ENCODE data around the gene GPATCH4. TPM values are rescaled to one million over a fixed set of nuclear protein-coding genes. Genes with fewer than 3 reads are reported as not detected.

Gene GPATCH4
- total RNA-seq, 4 donors from 2014 or later: 22.2 to 44.4 (median 29.6) TPM

DNA sequence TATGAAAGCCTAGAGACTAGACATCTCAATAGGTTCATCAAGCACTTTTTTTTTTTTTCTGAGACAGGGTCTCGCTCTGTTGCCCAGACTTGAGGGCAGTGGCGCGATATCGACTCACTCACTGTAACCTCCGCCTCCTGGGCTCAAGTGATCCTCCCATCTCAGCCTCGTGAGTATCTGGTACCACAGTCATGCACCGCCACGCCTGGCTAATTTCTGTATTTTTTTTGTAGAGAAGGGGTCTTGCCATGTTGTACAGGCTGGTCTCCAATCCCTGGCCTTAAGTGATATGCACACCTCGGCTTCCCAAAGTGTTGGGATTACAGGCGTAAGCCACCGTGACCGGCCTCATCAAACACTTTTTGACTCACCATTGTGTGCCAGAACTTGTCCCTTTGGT is 613 bp upstream of the GPATCH4 start:
- no peak for DNase-seq (ENCODE audit: low spot score in 2 of 2)
- H3K4me3 ChIP-seq: peak overlapping the region; percentile 53 to 82 (median 58)
- peaks cover 0 to 23% (median 2%) of the 10 kb centered on the region in 3 donors for H3K36me3 ChIP-seq
- peak overlapping the region; percentile 52 to 85 (median 62) for H3K27ac ChIP-seq
- no peak for TF ChIP-seq POLR2A (IDR thresholded peaks at IDR 0.05)
- no peak for TF ChIP-seq EP300 (IDR thresholded peaks at IDR 0.05)
- no peak for TF ChIP-seq CTCF (IDR thresholded peaks at IDR 0.05)
- WGBS, 2 donors: 70 to 73% methylated on average over 12 of the region's 12 CpGs
- no peaks in the 10 kb centered on the region for H3K9me3 ChIP-seq
- no peaks in the 10 kb centered on the region for H3K27me3 ChIP-seq
- peaks cover 0 to 29% (median 12%) of the 10 kb centered on the region in 4 donors for H3K4me1 ChIP-seq

GRCh38 chr1:156600733-156601121 is 552 bp downstream of the GPATCH4 start:
- H3K27ac ChIP-seq: peak overlapping the region; percentile 52 to 85 (median 62)
- no peak for TF ChIP-seq POLR2A (IDR thresholded peaks at IDR 0.05)
- TF ChIP-seq CTCF (IDR thresholded peaks at IDR 0.05): no peak
- TF ChIP-seq EP300 (IDR thresholded peaks at IDR 0.05): no peak

GRCh38 chr1:156599811-156600210 is 1.5 kb downstream of the GPATCH4 start:
- H3K9me3 ChIP-seq: no peaks in the 10 kb centered on the region
- TF ChIP-seq POLR2A (IDR thresholded peaks at IDR 0.05) (no peak), EP300 (IDR thresholded peaks at IDR 0.05) (no peak), CTCF (IDR thresholded peaks at IDR 0.05) (no peak)
- no peak overlapping the region for H3K4me3 ChIP-seq
- H3K36me3 ChIP-seq: peaks cover 0 to 44% (median 9%) of the 10 kb centered on the region in 3 donors
- 72 to 79% methylated on average over 3 of the region's 3 CpGs for WGBS, 2 donors
- no peak for DNase-seq (ENCODE audit: low spot score in 2 of 2)
- H3K4me1 ChIP-seq: peaks cover 0 to 29% (median 12%) of the 10 kb centered on the region in 4 donors
- no peak overlapping the region for H3K27ac ChIP-seq
- no peaks in the 10 kb centered on the region for H3K27me3 ChIP-seq

More at GRCh38 chr1:156600733-156601121, 552 bp downstream of the GPATCH4 start:
- 2 to 3% methylated on average over 13 of the region's 13 CpGs for WGBS, 2 donors
- Histone ChIP-seq H3K4me1 (peaks cover 0 to 29% (median 12%) of the 10 kb centered on the region in 4 donors), H3K27me3 (no peaks in the 10 kb centered on the region), H3K36me3 (peaks cover 0 to 35% (median 9%) of the 10 kb centered on the region in 3 donors), H3K4me3 (peak overlapping the region; percentile 53 to 82 (median 58)), H3K9me3 (no peaks in the 10 kb centered on the region)
- DNase-seq (ENCODE audit: low spot score in 2 of 2): no peak

DNA sequence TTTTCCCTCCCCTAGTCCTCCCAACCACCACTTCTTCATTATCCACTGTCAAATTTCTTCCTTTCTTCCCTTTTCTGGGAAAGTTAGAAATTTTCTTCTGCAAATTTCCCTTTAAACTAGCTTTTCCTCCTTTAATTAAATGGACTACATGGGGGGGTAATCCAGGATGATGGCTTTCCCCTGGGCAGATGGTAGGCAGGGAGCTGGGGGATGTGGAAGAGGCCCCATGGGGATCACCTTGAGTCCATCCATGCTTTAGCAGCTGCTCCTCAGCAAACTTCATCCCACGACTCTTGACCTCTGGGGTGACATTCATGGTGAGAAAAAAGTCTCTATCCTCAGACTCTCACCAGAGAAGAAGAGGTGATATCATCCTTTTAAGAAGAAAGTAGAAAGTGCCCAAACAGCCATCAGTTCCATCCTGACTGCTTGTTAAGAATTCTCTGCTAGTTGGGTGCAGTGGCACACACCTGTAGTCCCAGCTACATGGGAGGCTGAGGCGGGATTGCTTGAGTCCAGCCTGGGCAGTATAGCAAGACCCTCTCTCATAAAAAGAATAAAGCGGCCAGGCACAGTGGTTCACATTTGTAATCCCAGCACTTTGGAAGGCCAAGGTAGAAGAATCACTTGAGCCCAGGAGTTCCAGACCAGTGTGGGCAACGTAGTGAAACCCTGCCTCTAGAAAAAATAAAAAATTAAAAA is 2.4 kb downstream of the GPATCH4 start:
- Histone ChIP-seq H3K36me3 (peaks cover 0 to 53% (median 9%) of the 10 kb centered on the region in 3 donors), H3K4me3 (no peak overlapping the region), H3K9me3 (no peaks in the 10 kb centered on the region), H3K4me1 (peaks cover 0 to 29% (median 12%) of the 10 kb centered on the region in 4 donors), H3K27me3 (no peaks in the 10 kb centered on the region), H3K27ac (no peak overlapping the region)
- 77 to 82% methylated on average over 4 of the region's 4 CpGs for WGBS, 2 donors
- TF ChIP-seq CTCF (IDR thresholded peaks at IDR 0.05): no peak
- no peak for TF ChIP-seq EP300 (IDR thresholded peaks at IDR 0.05)
- TF ChIP-seq POLR2A (IDR thresholded peaks at IDR 0.05): no peak
- no peak for DNase-seq (ENCODE audit: low spot score in 2 of 2)

GRCh38 chr1:156598125-156598524 is 3.2 kb downstream of the GPATCH4 start:
- WGBS, 2 donors: 91 to 94% methylated on average over 5 of the region's 5 CpGs
- Histone ChIP-seq H3K27ac (no peak overlapping the region), H3K9me3 (no peaks in the 10 kb centered on the region), H3K4me1 (peaks cover 0 to 29% (median 12%) of the 10 kb centered on the region in 4 donors), H3K4me3 (no peak overlapping the region), H3K27me3 (no peaks in the 10 kb centered on the region), H3K36me3 (peaks cover 0 to 61% (median 9%) of the 10 kb centered on the region in 3 donors)
- no peak for DNase-seq (ENCODE audit: low spot score in 2 of 2)
- TF ChIP-seq EP300 (IDR thresholded peaks at IDR 0.05) (no peak), POLR2A (IDR thresholded peaks at IDR 0.05) (no peak), CTCF (IDR thresholded peaks at IDR 0.05) (no peak)
